Loucy (cell line): ENCODE measurements around the gene CAP2.

ENCODE experiments used
- H2AFZ ChIP-seq: fragments of 200-600 bp; sonication (generic); 2 replicates; pipeline ENCODE4 v1.6.0; 2016; ENCODE audit warnings: antibody characterized with exemption, mild to moderate bottlenecking, low read length, moderate library complexity
- H3F3A ChIP-seq: fragments of 200-600 bp; 2 replicates; pipeline ENCODE4 v1.6.0; 2016; ENCODE audit warnings: antibody characterized with exemption, low read depth, mild to moderate bottlenecking
- H3K27me3 ChIP-seq: fragments of 200-600 bp; sonication (generic); 2 replicates; pipeline ENCODE4 v1.6.1; 2014; ENCODE audit warnings: low read length, mild to moderate bottlenecking; ENCODE audit not compliant: insufficient read depth, poor library complexity, severe bottlenecking
- H3K36me3 ChIP-seq: fragments of 200-600 bp; sonication (generic); 2 replicates; pipeline ENCODE4 v1.6.1; 2016; ENCODE audit warnings: low read length; ENCODE audit not compliant: insufficient read depth
- H3K4me1 ChIP-seq: fragments of 200-600 bp; sonication (generic); 2 replicates; pipeline ENCODE4 v1.5.1; 2014; ENCODE audit warnings: low read length, mild to moderate bottlenecking; ENCODE audit not compliant: insufficient read depth, poor library complexity, severe bottlenecking
- H3K4me2 ChIP-seq: fragments of 200-600 bp; sonication (generic); 2 replicates; pipeline ENCODE4 v1.6.0; 2014; ENCODE audit warnings: antibody characterized with exemption, low read length, low read depth, mild to moderate bottlenecking; ENCODE audit not compliant: poor library complexity, severe bottlenecking
- H3K4me3 ChIP-seq: fragments of 200-600 bp; sonication (generic); 2 replicates; pipeline ENCODE4 v1.5.1; 2014; ENCODE audit warnings: low read length, mild to moderate bottlenecking, mixed read lengths; ENCODE audit not compliant: poor library complexity, severe bottlenecking
- H3K79me2 ChIP-seq: fragments of 200-600 bp; sonication (generic); 2 replicates; pipeline ENCODE4 v1.6.1; 2014; ENCODE audit warnings: low read length; ENCODE audit not compliant: insufficient read depth
- H3K9ac ChIP-seq: fragments of 200-600 bp; sonication (generic); 2 replicates; pipeline ENCODE4 v1.6.0; 2014; ENCODE audit warnings: mild to moderate bottlenecking, low read depth, low read length, moderate library complexity; ENCODE audit not compliant: poor library complexity, severe bottlenecking
- H3K9me2 ChIP-seq: fragments of 200-600 bp; sonication (generic); replicated peaks from 2 replicates; pipeline ENCODE4 v1.6.1; 2016; ENCODE audit warnings: low read depth, low read length, mixed read lengths
- H3K9me3 ChIP-seq: fragments of 200-600 bp; sonication (generic); 2 replicates; pipeline ENCODE4 v1.6.1; 2014; ENCODE audit warnings: mild to moderate bottlenecking, antibody characterized with exemption, low read length, low read depth; ENCODE audit not compliant: insufficient read depth
- H4K20me1 ChIP-seq: fragments of 200-600 bp; sonication (generic); 2 replicates; pipeline ENCODE4 v1.6.0; 2014; ENCODE audit warnings: antibody characterized with exemption, low read length, mild to moderate bottlenecking; ENCODE audit not compliant: insufficient read depth, poor library complexity, severe bottlenecking
- EZH2phosphoT487 ChIP-seq: fragments of 200-600 bp; IDR thresholded peaks from 2 replicates; pipeline ENCODE4 v1.6.1; 2018; ENCODE audit warnings: antibody characterized with exemption, mild to moderate bottlenecking, moderate library complexity, borderline replicate concordance
- TF ChIP-seq, protein P1 (sequence below): fragments of 200-600 bp; sonication (generic); conservative IDR thresholded peaks from 2 replicates; pipeline ENCODE4 v1.5.1; 2014; ENCODE audit warnings: mild to moderate bottlenecking, antibody characterized with exemption, low read length

CAP2 gene

DNA sequence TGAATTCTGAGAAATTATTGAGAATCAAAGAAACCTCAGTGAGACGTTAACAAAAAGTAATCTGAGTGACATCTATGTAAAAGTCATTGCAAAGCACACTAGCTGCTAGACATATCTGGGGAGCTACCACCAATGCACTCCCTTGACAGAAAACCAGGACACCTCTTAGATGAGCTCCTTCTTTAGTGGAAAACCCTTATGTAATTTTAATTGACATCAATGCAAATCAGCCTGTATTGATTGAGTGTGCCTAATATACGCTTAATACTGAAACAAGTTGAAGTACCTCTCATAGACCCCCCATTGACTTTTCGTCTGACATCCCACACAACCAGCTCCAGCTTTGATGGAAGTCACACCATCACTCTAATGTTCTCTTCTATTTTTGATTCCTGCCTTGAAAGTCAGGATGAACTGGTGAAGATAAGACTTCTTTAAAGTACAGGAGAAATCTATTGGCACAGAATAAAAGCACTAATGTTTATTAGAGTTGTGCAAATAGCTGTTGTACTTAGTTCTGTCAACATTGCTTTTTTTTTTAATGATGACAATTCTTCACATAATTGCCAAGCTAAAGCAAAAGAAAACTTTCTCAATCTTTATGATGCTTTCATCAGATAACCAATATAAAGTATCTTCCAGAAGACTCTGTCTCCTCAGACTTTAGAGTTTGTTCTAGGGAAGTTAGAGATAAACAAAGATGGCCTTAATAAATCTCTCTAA lies 108.7 kb downstream of the CAP2 start:
- Histone ChIP-seq H3K4me3 (no peak overlapping the region), H3K4me2 (no peak overlapping the region), H3K27me3 (no peaks in the 10 kb centered on the region), H4K20me1 (no peaks in the 10 kb centered on the region), H2AFZ (no peak overlapping the region), H3K36me3 (no peaks in the 10 kb centered on the region), H3K79me2 (no peaks in the 10 kb centered on the region), H3K9me3 (no peaks in the 10 kb centered on the region), H3K9me2 (no peaks in the 10 kb centered on the region), H3F3A (no peaks in the 10 kb centered on the region), H3K9ac (no peak overlapping the region), H3K4me1 (no peaks in the 10 kb centered on the region)
- TF ChIP-seq EZH2phosphoT487: no peak
- TF ChIP-seq, protein P1, sequence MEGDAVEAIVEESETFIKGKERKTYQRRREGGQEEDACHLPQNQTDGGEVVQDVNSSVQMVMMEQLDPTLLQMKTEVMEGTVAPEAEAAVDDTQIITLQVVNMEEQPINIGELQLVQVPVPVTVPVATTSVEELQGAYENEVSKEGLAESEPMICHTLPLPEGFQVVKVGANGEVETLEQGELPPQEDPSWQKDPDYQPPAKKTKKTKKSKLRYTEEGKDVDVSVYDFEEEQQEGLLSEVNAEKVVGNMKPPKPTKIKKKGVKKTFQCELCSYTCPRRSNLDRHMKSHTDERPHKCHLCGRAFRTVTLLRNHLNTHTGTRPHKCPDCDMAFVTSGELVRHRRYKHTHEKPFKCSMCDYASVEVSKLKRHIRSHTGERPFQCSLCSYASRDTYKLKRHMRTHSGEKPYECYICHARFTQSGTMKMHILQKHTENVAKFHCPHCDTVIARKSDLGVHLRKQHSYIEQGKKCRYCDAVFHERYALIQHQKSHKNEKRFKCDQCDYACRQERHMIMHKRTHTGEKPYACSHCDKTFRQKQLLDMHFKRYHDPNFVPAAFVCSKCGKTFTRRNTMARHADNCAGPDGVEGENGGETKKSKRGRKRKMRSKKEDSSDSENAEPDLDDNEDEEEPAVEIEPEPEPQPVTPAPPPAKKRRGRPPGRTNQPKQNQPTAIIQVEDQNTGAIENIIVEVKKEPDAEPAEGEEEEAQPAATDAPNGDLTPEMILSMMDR: no peak

DNA sequence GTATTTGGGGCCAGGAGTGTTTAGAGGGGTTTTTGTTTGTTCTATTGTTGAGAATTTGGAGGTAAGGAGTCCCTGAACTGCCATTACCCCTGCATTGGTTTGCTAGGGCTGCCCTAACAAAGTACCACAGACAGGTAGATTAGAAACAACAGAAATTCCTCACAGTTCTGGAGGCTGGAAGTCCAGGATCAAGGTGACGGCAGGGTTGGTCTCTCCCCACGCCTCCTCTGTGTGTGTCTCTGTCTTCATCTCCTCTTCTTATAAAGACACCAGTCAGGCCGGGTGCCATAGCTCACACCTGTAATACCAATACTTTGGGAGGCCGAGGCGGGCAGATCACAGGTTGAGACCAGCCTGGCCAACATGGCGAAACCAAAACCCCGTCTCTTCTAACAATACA lies 109.7 kb downstream of the CAP2 start:
- Histone ChIP-seq H3K9me2 (no peaks in the 10 kb centered on the region), H3K9me3 (no peaks in the 10 kb centered on the region), H4K20me1 (no peaks in the 10 kb centered on the region), H3K4me2 (no peak overlapping the region), H3K4me3 (no peak overlapping the region), H3K36me3 (no peaks in the 10 kb centered on the region), H3F3A (no peaks in the 10 kb centered on the region), H3K27me3 (no peaks in the 10 kb centered on the region), H3K4me1 (no peaks in the 10 kb centered on the region), H3K79me2 (no peaks in the 10 kb centered on the region), H2AFZ (no peak overlapping the region), H3K9ac (no peak overlapping the region)
- TF ChIP-seq, protein P1: no peak
- TF ChIP-seq EZH2phosphoT487: no peak

DNA sequence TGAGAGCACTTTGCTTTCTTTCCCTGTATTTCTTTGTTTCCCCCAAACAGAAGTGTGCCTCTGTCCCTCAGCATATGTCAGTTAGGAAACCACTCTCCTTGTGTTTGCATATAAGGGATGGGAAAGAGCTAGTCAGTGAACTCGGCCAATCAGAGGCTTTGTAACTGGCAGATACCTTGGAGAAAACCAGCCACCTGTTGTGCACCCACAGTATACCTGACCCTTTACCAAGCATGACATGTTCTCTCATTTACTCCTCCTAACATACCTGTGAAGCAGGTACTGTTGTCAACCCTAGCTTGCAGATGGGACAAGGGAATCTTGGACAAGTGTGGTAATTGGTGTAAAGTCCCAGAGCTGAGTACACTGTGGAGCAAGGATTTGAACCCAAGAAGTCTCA lies 110.6 kb downstream of the CAP2 start:
- Histone ChIP-seq H3K9me3 (no peaks in the 10 kb centered on the region), H3K9me2 (no peaks in the 10 kb centered on the region)
- no peak for TF ChIP-seq EZH2phosphoT487
- TF ChIP-seq, protein P1: no peak

More for the DNA sequence above, 110.6 kb downstream of the CAP2 start:
- Histone ChIP-seq H4K20me1 (no peaks in the 10 kb centered on the region), H3K79me2 (no peaks in the 10 kb centered on the region), H3K27me3 (no peaks in the 10 kb centered on the region), H3K9ac (no peak overlapping the region), H2AFZ (no peak overlapping the region), H3K36me3 (no peaks in the 10 kb centered on the region), H3K4me2 (no peak overlapping the region), H3F3A (no peaks in the 10 kb centered on the region), H3K4me3 (no peak overlapping the region), H3K4me1 (no peaks in the 10 kb centered on the region)
